ENCODE data around the gene SLC9A2. TPM values are rescaled to one million over a fixed set of nuclear protein-coding genes. Genes with fewer than 3 reads are reported as not detected.

Gene SLC9A2
- total RNA-seq, 2 experiments from 2014 or later: not detected

DNA sequence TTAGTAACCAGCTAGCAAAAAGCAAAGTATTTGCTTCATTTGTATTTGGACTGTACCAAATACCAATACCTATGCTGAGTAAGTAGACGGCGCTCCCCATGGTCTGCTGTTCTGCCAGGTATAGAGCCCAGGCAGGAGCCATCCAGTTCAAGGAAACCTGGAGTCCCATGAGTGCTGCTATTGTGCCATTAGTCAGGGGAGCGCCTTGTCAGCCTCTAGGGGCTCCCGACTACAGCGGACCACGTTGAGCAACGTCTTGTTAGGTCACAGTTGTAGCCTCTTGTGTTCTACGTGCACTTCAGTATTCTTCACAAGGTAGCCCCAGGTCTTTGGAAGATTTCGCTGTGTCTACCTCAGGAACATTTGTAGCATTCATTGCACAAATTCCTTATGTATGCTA, 21.6 kb upstream of the SLC9A2 start:
- H3K4me1 Mint-ChIP-seq: no peaks in the 10 kb centered on the region
- no peaks in the 10 kb centered on the region for H3K36me3 Mint-ChIP-seq
- peaks cover 22% of the 10 kb centered on the region for H3K27me3 Mint-ChIP-seq
- ATAC-seq (ENCODE audit: low read depth): no peak
- H3K9me3 Mint-ChIP-seq: peaks cover 1% of the 10 kb centered on the region
- POLR2A ChIA-PET: no interaction called here
- H3K4me3 Mint-ChIP-seq: no peak overlapping the region
- no peak overlapping the region for H3K27ac Mint-ChIP-seq
- no peak for DNase-seq

DNA sequence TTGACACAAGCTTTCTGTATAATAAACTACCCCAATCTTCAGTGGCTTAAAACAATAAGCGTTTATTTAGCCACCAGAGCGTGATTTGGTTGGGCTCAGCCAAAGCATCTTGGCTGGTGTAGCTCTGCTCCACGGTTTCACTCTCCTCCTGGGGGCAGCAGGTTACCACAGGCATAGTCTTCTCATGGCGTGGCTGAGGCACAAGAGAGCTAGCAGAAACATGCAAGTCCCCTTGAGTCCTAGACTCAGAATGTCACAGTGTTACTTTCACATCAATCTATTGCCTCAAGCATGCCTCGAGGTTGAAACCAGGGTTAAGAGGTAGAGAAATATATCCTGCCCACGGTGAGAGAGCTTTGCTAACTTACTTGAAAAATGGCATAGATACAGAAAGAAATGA, 19.9 kb upstream of the SLC9A2 start:
- no peak overlapping the region for H3K4me3 Mint-ChIP-seq
- H3K4me1 Mint-ChIP-seq: no peaks in the 10 kb centered on the region
- H3K27me3 Mint-ChIP-seq: peaks cover 22% of the 10 kb centered on the region
- no peak for DNase-seq
- H3K36me3 Mint-ChIP-seq: no peaks in the 10 kb centered on the region
- POLR2A ChIA-PET: no interaction called here
- ATAC-seq (ENCODE audit: low read depth): no peak
- H3K9me3 Mint-ChIP-seq: peaks cover 1% of the 10 kb centered on the region
- no peak overlapping the region for H3K27ac Mint-ChIP-seq

DNA sequence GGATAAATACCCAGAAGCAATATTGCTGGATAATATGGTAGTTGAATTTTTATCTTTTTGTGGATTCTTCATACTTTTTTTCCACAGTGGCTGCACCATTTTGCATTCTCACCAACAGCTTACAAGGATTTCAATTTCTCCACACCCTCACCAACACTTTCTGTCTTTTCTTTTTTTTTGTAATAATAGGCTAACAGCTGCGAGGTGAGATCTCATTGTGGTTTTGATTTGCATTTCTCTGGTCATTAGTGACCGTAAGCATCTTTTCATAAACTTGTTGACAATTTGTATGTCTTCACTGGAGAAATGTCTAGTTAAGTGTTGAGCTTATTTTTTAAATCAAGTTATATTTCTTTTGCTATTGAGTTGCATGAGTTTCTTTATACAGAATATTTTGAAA, 17.6 kb upstream of the SLC9A2 start:
- POLR2A ChIA-PET: no interaction called here
- Mint-ChIP-seq H3K4me3 (no peak overlapping the region), H3K36me3 (no peaks in the 10 kb centered on the region), H3K27ac (no peak overlapping the region), H3K4me1 (no peaks in the 10 kb centered on the region), H3K27me3 (peaks cover 17% of the 10 kb centered on the region), H3K9me3 (peaks cover 1% of the 10 kb centered on the region)
- no peak for DNase-seq
- ATAC-seq (ENCODE audit: low read depth): no peak

DNA sequence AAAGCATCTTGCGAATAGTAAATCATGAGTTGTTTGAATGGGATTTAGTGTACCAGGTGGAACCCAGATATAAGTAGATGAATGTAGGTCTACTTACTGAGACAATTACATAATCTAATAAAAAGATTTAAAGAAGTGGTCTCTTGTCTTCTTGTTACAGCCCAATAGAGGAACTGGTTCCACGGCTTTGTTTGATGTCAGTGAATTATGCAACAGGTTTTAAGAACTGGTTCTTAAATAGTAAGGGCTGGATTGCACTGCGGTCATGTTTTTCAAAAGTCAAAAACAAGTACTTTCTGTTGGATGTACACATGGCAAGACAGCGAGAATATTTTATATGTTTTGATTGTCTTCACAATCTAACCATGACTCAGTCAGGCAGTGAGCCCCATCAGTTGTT, 15.4 kb upstream of the SLC9A2 start:
- Mint-ChIP-seq H3K27me3 (peaks cover 11% of the 10 kb centered on the region), H3K9me3 (peaks cover 1% of the 10 kb centered on the region), H3K36me3 (no peaks in the 10 kb centered on the region), H3K4me1 (no peaks in the 10 kb centered on the region), H3K27ac (no peak overlapping the region), H3K4me3 (no peak overlapping the region)
- DNase-seq (no peak), ATAC-seq (ENCODE audit: low read depth) (no peak)
- POLR2A ChIA-PET: no interaction called here

DNA sequence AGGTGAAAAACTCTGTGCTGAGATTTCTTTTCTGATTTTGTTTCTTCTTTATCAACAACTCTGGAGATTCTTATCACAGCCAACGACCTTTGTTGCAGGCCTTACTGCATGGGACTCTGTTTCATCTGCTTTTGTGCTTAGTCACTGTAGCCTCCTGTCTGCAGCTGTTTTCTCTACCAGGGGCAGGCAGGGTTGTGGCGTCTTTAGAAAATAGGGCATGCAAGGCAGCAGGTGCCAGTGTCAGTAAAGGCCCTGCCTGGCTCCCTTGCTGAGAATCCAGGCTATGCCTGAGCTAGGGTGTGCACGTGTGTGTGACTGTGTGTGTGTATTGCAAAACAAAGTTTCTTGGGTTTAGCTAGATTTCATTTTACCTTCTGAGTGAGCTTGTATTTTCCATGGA, 14.6 kb upstream of the SLC9A2 start:
- Mint-ChIP-seq H3K27me3 (peaks cover 8% of the 10 kb centered on the region), H3K27ac (no peak overlapping the region), H3K36me3 (no peaks in the 10 kb centered on the region), H3K4me1 (no peaks in the 10 kb centered on the region), H3K9me3 (peaks cover 1% of the 10 kb centered on the region), H3K4me3 (no peak overlapping the region)
- POLR2A ChIA-PET: no interaction called here
- DNase-seq (no peak), ATAC-seq (ENCODE audit: low read depth) (no peak)

DNA sequence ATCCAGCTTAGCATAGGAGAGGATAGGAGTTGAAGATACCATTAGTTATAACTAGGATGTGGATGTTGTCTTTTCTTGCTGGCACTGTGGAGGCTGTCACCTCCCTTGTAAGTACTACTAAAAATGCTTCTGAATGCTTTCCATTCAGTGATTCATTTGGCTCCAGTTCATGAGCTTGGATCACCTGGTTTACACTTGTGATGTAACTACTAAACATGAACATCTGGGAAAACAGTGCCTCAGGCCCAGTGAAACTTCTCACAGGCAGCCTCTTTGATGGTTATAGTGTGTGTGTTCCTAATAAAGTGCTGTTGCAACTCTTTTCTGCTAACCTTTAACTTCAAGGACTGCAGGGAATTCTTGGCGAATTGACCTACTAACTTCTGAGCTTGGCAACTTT, 13.0 kb upstream of the SLC9A2 start:
- no peak overlapping the region for H3K4me3 Mint-ChIP-seq
- POLR2A ChIA-PET: no interaction called here
- H3K4me1 Mint-ChIP-seq: no peaks in the 10 kb centered on the region
- no peak overlapping the region for H3K27ac Mint-ChIP-seq
- no peak for ATAC-seq (ENCODE audit: low read depth)
- no peaks in the 10 kb centered on the region for H3K27me3 Mint-ChIP-seq
- peaks cover 1% of the 10 kb centered on the region for H3K9me3 Mint-ChIP-seq
- DNase-seq: no peak
- H3K36me3 Mint-ChIP-seq: no peaks in the 10 kb centered on the region

DNA sequence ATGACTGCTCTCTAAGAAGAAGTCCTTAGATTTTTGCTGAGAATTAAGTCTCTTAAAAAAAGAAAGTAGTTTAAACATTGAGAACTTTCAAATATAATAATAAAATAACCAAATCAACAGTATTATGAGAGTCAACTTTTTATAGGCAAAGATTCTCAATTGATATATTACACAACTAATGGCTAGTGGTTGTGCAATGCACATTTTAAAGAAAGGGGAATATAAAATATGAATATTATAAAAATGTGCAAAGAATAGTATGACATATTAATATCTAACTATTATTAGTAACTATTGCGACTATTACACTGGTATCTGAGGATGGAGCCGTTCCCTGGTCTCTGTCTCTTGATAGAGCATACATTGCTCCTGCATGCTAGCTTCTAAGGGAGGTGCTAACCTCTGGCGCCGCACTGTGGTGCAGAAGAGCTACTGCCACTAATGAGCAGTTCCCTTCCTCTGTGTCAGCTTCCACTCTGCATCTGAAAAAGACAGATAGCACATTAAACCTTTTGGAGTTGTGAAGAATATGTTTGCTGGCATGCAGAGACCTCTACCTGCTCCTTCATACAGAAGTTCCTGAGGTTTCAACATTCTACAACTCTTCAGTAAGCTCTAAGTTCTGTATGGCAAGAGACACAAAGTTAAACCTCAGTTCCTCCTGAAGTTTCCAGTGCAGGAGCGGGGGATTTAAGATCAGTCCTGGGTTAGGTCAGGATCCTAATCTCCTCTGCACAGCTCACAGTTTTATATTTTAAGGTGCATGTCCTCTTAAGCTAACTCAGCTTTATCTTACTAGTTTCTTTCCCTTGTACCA, 3.5 kb upstream of the SLC9A2 start:
- H3K4me1 Mint-ChIP-seq: peaks cover 8% of the 10 kb centered on the region
- H3K36me3 Mint-ChIP-seq: no peaks in the 10 kb centered on the region
- POLR2A ChIA-PET: no interaction called here
- H3K27me3 Mint-ChIP-seq: peaks cover 58% of the 10 kb centered on the region
- H3K9me3 Mint-ChIP-seq: no peaks in the 10 kb centered on the region
- ATAC-seq (ENCODE audit: low read depth) (peak; percentile 73), DNase-seq (peak; percentile 59)
- H3K4me3 Mint-ChIP-seq: no peak overlapping the region
- H3K27ac Mint-ChIP-seq: no peak overlapping the region

DNA sequence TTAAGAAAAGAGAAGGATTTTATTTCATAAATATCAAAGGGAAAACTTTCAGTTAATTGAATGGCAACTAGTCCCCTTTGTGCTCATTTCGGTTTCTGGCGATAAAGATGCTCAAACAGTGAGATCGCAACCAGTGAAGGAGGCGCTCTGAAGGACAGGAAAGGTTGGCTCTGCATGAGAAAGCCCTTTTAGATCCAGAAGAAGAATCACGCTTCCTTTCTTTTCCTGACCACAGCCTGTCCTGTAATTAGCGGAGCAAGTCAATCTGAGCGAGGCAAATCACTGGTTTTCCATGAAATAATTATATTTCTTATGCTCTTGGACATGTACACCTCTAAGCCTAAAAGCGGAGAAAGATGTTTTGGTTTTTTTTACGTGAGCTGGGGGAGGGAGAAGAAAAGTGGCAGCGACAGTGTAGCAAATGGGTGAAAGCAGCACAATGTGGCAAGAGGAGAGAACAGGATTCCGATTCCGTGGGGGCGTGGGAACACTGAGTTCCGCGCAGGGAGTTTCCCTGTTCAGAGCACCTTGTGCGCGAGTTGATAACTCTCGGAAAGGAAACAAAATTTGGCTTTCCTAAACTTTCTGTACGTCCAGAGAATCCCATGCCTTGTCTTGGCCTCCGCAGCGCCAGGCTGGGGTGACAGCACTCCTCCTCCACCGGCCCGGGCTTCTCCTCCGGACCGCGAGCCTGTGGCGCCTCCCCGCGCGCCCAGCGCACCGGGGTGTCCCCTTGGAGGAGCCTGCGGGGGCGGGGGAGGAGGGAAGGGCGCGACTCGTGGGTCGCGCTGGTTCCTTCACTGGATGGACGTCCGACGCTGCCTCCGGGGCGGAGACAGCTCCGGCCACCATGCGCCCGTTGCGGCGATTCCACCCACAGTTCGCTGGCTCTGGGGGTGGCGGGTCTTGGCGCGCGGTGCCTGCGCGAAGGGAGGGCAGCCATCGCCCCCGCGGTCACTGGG, 620 bp upstream of the SLC9A2 start:
- H3K9me3 Mint-ChIP-seq: no peaks in the 10 kb centered on the region
- peaks cover 82% of the 10 kb centered on the region for H3K27me3 Mint-ChIP-seq
- H3K27ac Mint-ChIP-seq: no peak overlapping the region
- peak overlapping the region; percentile 75 for H3K4me3 Mint-ChIP-seq
- H3K36me3 Mint-ChIP-seq: no peaks in the 10 kb centered on the region
- ATAC-seq (ENCODE audit: low read depth) (peak; percentile 24), DNase-seq (peak; percentile 41)
- peaks cover 8% of the 10 kb centered on the region for H3K4me1 Mint-ChIP-seq
- POLR2A ChIA-PET: no interaction called here

DNA sequence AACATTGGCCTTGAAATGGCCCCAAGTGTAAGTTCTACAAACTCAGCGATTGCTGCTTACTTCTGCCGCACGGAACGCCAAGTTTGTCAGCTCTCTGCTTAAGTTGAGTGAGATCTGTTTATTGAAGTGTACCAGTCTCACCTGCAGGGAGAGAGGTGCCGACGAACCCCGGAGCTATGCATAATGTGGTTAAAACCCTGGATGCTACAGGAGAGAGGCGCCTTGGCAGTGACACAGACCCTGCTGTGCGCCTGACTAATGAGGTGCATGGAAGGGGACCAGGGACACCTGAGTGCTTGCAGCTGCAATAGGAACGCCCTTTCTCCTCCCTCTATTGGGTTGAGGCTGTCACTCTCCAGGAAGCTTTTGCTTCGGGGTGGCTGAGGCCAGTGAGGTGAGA, 979 bp downstream of the SLC9A2 start:
- peaks cover 70% of the 10 kb centered on the region for H3K27me3 Mint-ChIP-seq
- POLR2A ChIA-PET: no interaction called here
- H3K4me1 Mint-ChIP-seq: peaks cover 8% of the 10 kb centered on the region
- peak overlapping the region; percentile 31 for H3K4me3 Mint-ChIP-seq
- ATAC-seq (ENCODE audit: low read depth) (no peak), DNase-seq (no peak)
- H3K9me3 Mint-ChIP-seq: no peaks in the 10 kb centered on the region
- H3K36me3 Mint-ChIP-seq: no peaks in the 10 kb centered on the region
- no peak overlapping the region for H3K27ac Mint-ChIP-seq

DNA sequence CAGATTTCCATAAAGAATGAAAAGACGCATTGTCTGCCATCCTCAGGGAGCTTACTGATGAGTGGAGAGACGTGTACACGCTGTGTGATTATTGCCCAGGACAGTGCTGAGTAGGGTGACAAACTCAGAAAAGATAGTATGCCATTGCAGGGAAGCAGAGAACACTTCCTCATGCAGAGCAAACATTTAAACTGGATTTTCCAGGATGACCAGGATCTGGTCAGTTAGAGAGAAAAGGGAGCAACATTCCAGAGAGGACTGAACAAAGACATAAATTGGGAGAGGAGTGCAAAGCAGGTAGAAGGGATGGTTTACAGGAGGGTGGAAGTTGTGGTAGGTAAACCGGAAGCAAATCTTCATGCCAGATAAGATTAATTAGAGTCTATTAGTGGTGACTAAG, 2.3 kb downstream of the SLC9A2 start:
- DNase-seq (no peak), ATAC-seq (ENCODE audit: low read depth) (no peak)
- peaks cover 8% of the 10 kb centered on the region for H3K4me1 Mint-ChIP-seq
- POLR2A ChIA-PET: no interaction called here
- no peaks in the 10 kb centered on the region for H3K36me3 Mint-ChIP-seq
- H3K27me3 Mint-ChIP-seq: peaks cover 67% of the 10 kb centered on the region
- H3K27ac Mint-ChIP-seq: no peak overlapping the region
- H3K4me3 Mint-ChIP-seq: no peak overlapping the region
- no peaks in the 10 kb centered on the region for H3K9me3 Mint-ChIP-seq

DNA sequence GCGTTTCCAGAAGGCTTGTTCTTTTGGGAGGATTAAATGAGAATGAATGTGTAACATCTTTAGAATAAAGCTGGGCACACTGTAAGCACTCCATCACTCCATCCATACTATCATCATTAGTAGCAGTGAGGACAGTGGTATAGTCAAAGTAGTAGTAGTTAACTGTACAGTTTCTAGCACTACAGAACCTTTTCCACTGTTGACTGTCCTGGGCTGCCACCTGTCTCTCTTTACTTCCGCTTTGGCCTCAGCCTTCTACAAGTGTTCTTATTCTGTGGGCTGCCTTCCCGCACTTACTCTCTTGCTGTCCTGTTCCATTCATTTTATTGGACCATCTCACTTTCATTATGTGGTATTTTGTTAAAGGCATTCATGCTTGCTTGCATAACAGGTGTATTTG, 3.3 kb downstream of the SLC9A2 start:
- ATAC-seq (ENCODE audit: low read depth) (no peak), DNase-seq (no peak)
- Mint-ChIP-seq H3K27me3 (peaks cover 60% of the 10 kb centered on the region), H3K9me3 (no peaks in the 10 kb centered on the region), H3K27ac (no peak overlapping the region), H3K36me3 (no peaks in the 10 kb centered on the region), H3K4me3 (no peak overlapping the region), H3K4me1 (peaks cover 8% of the 10 kb centered on the region)
- POLR2A ChIA-PET: no interaction called here

DNA sequence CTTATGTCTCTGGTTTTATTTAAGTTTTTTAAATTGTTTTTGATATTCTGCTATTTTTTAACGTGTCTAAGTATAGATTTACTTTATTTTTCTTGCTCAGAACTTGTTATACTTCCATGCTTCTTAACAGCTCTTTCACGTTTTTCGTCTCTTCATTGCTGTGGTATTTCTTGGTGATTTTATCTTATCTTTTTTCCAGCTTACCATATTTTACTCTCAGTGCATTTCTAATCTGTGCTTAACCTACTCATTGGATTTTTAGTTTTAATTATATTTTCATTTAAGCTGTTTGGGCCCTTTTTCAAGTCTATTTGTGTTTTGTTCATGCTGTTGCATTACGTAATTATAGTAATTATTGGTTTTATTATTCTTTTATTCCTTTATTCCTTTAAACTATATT, 11.1 kb downstream of the SLC9A2 start:
- H3K4me3 Mint-ChIP-seq: no peak overlapping the region
- DNase-seq: no peak
- ATAC-seq (ENCODE audit: low read depth): no peak
- no peaks in the 10 kb centered on the region for H3K9me3 Mint-ChIP-seq
- H3K4me1 Mint-ChIP-seq: no peaks in the 10 kb centered on the region
- peaks cover 15% of the 10 kb centered on the region for H3K27me3 Mint-ChIP-seq
- no peaks in the 10 kb centered on the region for H3K36me3 Mint-ChIP-seq
- POLR2A ChIA-PET: no interaction called here
- no peak overlapping the region for H3K27ac Mint-ChIP-seq

DNA sequence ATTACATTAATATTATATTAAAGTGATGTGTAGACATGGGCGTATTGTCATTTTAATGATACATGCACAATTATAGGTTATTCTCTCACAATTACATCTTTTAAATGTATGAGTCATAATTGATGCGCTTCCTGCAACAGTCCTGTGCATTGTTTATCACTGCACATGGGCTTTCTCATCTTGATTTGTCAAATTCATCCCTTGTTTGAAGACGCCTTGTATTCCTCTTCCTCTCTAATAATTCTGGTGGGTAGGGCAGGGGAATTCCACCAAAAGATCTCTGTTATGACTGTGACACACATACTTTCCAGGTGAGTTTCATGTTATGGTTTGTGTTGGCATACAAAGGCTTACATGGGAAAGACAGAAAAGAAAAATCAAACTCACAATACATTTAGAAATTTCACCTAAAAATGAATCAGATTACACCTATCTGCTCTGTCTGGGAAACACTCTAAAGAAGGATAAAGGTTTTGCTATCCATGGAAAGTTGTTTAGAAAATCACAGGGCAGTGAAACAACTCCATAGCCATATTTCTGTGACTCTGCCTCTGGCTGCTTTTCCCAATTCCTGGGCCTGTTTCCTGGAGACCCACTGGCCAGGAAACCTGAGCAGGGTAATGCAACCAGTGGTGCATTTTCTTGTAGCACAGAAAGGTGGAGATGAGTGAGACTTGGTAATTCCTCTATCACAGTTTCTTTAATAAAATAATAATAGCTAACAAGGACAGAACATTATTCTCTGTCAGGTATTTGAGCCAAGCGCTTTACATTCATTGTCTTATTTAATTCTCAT, 13.2 kb downstream of the SLC9A2 start:
- Mint-ChIP-seq H3K27ac (no peak overlapping the region), H3K4me3 (no peak overlapping the region), H3K4me1 (no peaks in the 10 kb centered on the region), H3K27me3 (peaks cover 10% of the 10 kb centered on the region), H3K9me3 (no peaks in the 10 kb centered on the region), H3K36me3 (no peaks in the 10 kb centered on the region)
- ATAC-seq (ENCODE audit: low read depth) (no peak), DNase-seq (no peak)
- POLR2A ChIA-PET: no interaction called here
